Omental fat pad (tissue), 4 donors: ENCODE results near the gene TASL. TPM values are rescaled to one million over a fixed set of nuclear protein-coding genes. Genes with fewer than 3 reads are reported as not detected.

Experiments
- ATAC-seq: fragments of 150-250 bp; one replicate; pipeline ENCODE4 v1.9.1; 2016; ENCODE audit warnings: mild to moderate bottlenecking, moderate library complexity; ENCODE audit not compliant: low FRiP score
- DNase-seq: peaks from one replicate; pipeline ENCODE4 v3.0.0-alpha.2; 2019; ENCODE audit warnings: low spot score
- total RNA-seq, 4 donors: library from RNA; depleted of rRNA; stranded (reverse); fragments of >200 nt; gene quantifications; one replicate each; pipeline ENCODE4 v1.1.0, GENCODE V29; 2016
- TF ChIP-seq, protein P1 (sequence below), 3 donors: fragments of 450-650 bp; IDR thresholded peaks; one replicate each; pipeline ENCODE4 v1.5.1; 2016 to 2017; ENCODE audit warnings: antibody characterized with exemption in 3 of 3, mild to moderate bottlenecking in 3 of 3, moderate library complexity in 2 of 3

Gene TASL, protein sequence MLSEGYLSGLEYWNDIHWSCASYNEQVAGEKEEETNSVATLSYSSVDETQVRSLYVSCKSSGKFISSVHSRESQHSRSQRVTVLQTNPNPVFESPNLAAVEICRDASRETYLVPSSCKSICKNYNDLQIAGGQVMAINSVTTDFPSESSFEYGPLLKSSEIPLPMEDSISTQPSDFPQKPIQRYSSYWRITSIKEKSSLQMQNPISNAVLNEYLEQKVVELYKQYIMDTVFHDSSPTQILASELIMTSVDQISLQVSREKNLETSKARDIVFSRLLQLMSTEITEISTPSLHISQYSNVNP
- 1 to 10 TPM; 1.0 to 6.6 (median 3.2) TPM for total RNA-seq

DNA sequence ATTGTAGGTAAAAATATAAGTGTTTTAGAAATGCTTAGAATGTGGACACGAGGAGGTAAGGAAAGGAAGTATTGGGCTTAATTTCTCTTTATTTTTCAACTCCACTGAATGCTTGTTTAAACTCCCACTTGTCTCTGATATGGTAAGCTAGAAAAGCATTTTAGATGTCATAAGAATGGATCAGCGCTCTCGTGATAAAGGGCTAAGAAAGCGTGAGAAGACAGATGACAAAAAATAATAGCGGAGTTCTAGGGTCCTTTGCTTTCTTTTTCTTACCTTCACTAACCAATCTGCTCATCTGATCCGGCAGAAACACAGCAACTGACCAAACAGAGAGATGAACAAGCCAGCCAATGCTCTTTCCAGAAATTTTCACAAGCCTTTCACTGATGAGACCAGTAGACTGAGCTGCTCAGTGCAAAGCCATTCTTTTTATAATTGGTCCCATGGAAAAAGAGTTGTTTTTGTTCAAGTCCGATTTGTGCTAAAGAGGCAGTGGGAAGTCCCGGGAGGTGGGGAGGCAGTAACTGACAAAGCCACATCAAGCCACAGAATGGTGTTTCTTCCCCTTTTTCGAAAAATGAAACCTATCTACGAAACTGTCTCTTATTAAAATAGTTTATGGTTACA lies at the start of gene TASL:
TSS of gene TASL (minus strand) at position 405 of the 630 bp plus-strand sequence. CDS start 17,411 bp downstream, outside the sequence.
- DNase-seq (no peak), ATAC-seq (no peak)
- TF ChIP-seq, protein P1, sequence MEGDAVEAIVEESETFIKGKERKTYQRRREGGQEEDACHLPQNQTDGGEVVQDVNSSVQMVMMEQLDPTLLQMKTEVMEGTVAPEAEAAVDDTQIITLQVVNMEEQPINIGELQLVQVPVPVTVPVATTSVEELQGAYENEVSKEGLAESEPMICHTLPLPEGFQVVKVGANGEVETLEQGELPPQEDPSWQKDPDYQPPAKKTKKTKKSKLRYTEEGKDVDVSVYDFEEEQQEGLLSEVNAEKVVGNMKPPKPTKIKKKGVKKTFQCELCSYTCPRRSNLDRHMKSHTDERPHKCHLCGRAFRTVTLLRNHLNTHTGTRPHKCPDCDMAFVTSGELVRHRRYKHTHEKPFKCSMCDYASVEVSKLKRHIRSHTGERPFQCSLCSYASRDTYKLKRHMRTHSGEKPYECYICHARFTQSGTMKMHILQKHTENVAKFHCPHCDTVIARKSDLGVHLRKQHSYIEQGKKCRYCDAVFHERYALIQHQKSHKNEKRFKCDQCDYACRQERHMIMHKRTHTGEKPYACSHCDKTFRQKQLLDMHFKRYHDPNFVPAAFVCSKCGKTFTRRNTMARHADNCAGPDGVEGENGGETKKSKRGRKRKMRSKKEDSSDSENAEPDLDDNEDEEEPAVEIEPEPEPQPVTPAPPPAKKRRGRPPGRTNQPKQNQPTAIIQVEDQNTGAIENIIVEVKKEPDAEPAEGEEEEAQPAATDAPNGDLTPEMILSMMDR (IDR thresholded peaks at IDR 0.05): no peak

GRCh38 chrX:30626402-30626801 lies 48.8 kb upstream of the TASL start:
- ATAC-seq: no peak
- DNase-seq: no peak
- TF ChIP-seq, protein P1 (IDR thresholded peaks at IDR 0.05): no peak

- TF ChIP-seq, protein P1 (IDR thresholded peaks at IDR 0.05): no peak
- DNase-seq (no peak), ATAC-seq (no peak)
Measured at GRCh38 chrX:30622361-30622760, 44.8 kb upstream of the TASL start.

DNA sequence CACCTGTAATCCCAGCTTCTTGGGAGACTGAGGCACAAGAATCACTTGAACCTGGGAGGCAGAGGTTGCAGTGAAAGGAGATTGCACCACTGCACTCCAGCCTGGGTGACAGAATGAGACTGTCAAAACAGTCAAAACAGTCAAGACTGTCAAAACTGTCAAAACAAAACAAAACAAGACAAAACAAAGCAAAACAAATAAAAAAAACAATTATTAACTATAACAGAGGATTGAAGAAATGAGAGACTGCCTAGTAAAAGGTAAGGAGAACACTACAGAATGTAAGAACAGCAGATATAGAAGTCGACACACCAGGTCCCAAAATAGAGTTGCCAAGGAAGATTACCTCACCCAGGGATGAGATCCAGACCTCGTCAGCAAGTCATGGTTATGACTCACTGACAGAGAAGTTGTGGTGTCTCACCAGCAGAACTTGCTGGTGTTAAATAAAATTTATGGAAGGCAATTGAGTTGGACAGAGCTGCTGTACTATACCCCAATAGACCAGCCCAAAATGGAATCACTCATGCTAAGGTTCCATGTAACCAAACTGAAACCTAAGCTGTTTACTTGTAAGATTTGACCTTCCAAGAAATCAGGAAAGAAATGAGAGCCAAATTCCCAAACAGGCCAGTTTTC lies 43.5 kb upstream of the TASL start:
- DNase-seq (no peak), ATAC-seq (no peak)
- TF ChIP-seq, protein P1 (IDR thresholded peaks at IDR 0.05): no peak

GRCh38 chrX:30620125-30620524 lies 42.6 kb upstream of the TASL start:
- DNase-seq (no peak), ATAC-seq (no peak)
- TF ChIP-seq, protein P1 (IDR thresholded peaks at IDR 0.05): no peak

DNA sequence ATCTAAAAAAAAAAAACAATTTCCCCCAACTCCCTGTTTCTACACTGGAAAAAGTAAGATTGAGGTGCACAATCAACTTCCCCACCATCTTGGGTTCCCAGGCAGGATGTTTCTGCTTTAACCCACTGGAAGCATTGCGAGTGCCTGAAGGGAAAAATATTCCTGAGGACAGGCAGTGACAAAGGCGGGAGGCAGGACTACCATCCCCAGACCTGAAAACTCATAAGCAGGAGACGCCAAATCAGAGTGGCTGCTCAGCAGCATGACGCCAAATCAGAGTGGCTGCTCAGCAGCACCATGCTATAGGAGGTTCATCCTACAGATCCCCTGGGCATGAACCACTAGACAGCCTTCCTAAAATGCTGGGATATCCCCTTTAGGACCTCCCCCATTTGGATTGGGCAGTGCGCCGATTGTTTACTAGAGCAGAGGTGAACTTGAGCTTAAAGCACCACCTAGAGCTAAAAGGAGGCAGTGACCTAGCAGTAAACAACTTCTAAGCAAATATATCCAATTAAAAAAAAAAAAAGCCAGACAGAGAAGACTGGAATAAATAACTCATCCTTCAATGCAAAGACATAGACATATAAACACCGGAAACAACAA lies 40.7 kb upstream of the TASL start:
- ATAC-seq (no peak), DNase-seq (no peak)
- TF ChIP-seq, protein P1 (IDR thresholded peaks at IDR 0.05): no peak
